WERI-Rb-1 (cell line): ENCODE results near the gene ANKRD13C.

ENCODE experiments used
- DNase-seq: peaks from one replicate; pipeline ENCODE4 v3.0.0-alpha.2; 2020
- H3K27ac ChIP-seq: fragments of 250-450 bp; sonication (Bioruptor Pico); 2 replicates; pipeline ENCODE4 v1.5.1; 2020; ENCODE audit warnings: mild to moderate bottlenecking, moderate library complexity
- H3K27me3 ChIP-seq: fragments of 250-450 bp; sonication (Bioruptor Pico); 2 replicates; pipeline ENCODE4 v1.5.1; 2021; ENCODE audit warnings: mild to moderate bottlenecking, low read depth, moderate library complexity; ENCODE audit not compliant: insufficient read depth, severe bottlenecking
- H3K36me3 ChIP-seq: fragments of 250-450 bp; sonication (Bioruptor Pico); 2 replicates; pipeline ENCODE4 v1.5.1; 2020; ENCODE audit warnings: mild to moderate bottlenecking, moderate library complexity
- H3K4me3 ChIP-seq: 2 replicates; pipeline ENCODE4 v1.5.1; 2011; ENCODE audit warnings: low read depth, mild to moderate bottlenecking, control low read depth, low read length
- H3K9me3 ChIP-seq: fragments of 250-450 bp; sonication (Bioruptor Pico); 2 replicates; pipeline ENCODE4 v1.5.1; 2021; ENCODE audit warnings: mild to moderate bottlenecking, moderate library complexity; ENCODE audit not compliant: severe bottlenecking
- CTCF ChIP-seq: IDR thresholded peaks from 2 replicates; pipeline ENCODE4 v1.5.1; 2011; ENCODE audit warnings: low read depth, mild to moderate bottlenecking, control low read depth, inconsistent platforms, low read length

The ANKRD13C gene

GRCh38 chr1:70392626-70393025, 38.1 kb upstream of the ANKRD13C start:
- no peak for TF ChIP-seq CTCF
- H3K36me3 ChIP-seq: no peaks in the 10 kb centered on the region
- no peak overlapping the region for H3K27ac ChIP-seq
- no peaks in the 10 kb centered on the region for H3K9me3 ChIP-seq
- H3K27me3 ChIP-seq: no peaks in the 10 kb centered on the region
- no peak overlapping the region for H3K4me3 ChIP-seq
- no peak for DNase-seq

- TF ChIP-seq CTCF: no peak
- no peak for DNase-seq
- Histone ChIP-seq H3K4me3 (no peak overlapping the region), H3K27ac (no peak overlapping the region), H3K36me3 (no peaks in the 10 kb centered on the region), H3K27me3 (no peaks in the 10 kb centered on the region), H3K9me3 (no peaks in the 10 kb centered on the region)
Measured at GRCh38 chr1:70387507-70387906, 33.0 kb upstream of the ANKRD13C start.

- no peak for TF ChIP-seq CTCF
- H3K36me3 ChIP-seq: no peaks in the 10 kb centered on the region
- H3K4me3 ChIP-seq: no peak overlapping the region
- no peak overlapping the region for H3K27ac ChIP-seq
- H3K27me3 ChIP-seq: no peaks in the 10 kb centered on the region
- no peaks in the 10 kb centered on the region for H3K9me3 ChIP-seq
- DNase-seq: no peak
Measured at GRCh38 chr1:70386121-70386520, 31.6 kb upstream of the ANKRD13C start.

GRCh38 chr1:70385477-70385876, 31.0 kb upstream of the ANKRD13C start:
- no peaks in the 10 kb centered on the region for H3K9me3 ChIP-seq
- no peak overlapping the region for H3K27ac ChIP-seq
- H3K4me3 ChIP-seq: no peak overlapping the region
- DNase-seq: no peak
- no peaks in the 10 kb centered on the region for H3K36me3 ChIP-seq
- H3K27me3 ChIP-seq: no peaks in the 10 kb centered on the region
- TF ChIP-seq CTCF: no peak

GRCh38 chr1:70384542-70384941, 30.0 kb upstream of the ANKRD13C start:
- no peaks in the 10 kb centered on the region for H3K27me3 ChIP-seq
- no peak overlapping the region for H3K27ac ChIP-seq
- DNase-seq: no peak
- H3K4me3 ChIP-seq: no peak overlapping the region
- no peaks in the 10 kb centered on the region for H3K36me3 ChIP-seq
- H3K9me3 ChIP-seq: no peaks in the 10 kb centered on the region
- no peak for TF ChIP-seq CTCF

GRCh38 chr1:70383483-70383882, 29.0 kb upstream of the ANKRD13C start:
- Histone ChIP-seq H3K27me3 (no peaks in the 10 kb centered on the region), H3K4me3 (no peak overlapping the region), H3K36me3 (no peaks in the 10 kb centered on the region), H3K9me3 (no peaks in the 10 kb centered on the region), H3K27ac (no peak overlapping the region)
- DNase-seq: no peak
- TF ChIP-seq CTCF: no peak
